Measurements from ENCODE around the gene RELL1. TPM values are rescaled to one million over a fixed set of nuclear protein-coding genes. Genes with fewer than 3 reads are reported as not detected.
"Not testable (repeated sequence)": the region's sequence is repeated elsewhere in the genome, so short reads cannot be mapped to it uniquely, and the experiment has no call there.

Gene RELL1
- total RNA-seq, 1 experiment from 2014 or later = 45.9 TPM

GRCh38 chr4:37693030-37693429 is 6.9 kb upstream of the RELL1 start:
- no peak for DNase-seq (ENCODE audit: low read depth)

GRCh38 chr4:37690976-37691375 is 4.8 kb upstream of the RELL1 start:
- no peak for DNase-seq (ENCODE audit: low read depth)

DNA sequence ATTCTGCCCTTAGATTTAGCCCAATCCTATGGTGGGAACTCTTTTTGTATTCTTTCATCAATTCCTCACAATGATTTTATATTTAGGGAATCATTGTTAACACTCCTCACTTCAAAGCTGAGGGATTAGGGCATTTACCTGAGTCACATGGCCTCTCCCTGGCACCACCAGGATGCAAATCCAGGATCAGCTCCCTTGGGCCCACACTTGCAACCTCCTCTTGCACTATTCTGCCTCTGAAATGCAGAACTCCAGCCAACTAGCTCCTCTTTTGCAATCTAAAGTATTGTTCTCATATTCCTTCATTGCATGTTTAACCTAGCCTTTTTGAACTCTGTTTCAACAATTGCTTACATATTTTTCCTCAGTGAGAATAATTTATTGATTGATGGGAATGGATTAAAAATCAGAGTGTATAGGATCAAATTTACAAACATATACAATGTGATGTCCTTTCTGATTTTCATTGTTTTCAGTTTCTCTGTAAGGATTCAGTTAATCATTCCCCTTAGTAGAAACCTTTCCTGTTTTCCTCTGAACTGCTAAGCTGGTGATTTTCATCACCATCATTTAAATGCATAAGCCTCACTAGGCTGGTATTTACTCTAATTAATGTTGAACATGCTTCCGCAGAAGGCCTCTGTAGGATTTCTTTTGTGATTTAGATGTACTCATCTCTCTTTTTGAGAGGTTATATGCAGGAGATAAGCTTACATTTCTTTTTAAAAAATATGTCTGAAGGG is 3.3 kb upstream of the RELL1 start:
- DNase-seq (ENCODE audit: low read depth) = no peak

DNA sequence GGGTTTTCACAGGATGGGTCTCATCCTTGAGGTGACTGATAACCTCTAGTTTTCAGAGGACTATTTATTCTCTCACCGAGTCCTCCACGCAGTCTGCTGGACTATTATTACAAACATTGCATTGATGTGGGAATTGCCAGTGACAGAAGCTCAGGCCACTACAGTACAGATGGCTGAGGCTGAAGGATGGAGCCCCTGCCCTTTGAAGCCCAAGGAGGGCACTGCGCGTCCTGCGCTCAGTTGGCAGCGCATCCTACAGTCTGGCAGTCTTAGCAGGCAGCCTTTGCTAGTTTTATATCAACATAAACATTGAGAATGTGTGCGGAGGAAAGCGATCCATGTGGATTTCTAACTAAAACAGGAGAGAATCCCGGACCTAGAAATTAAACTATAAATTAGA is 1.5 kb upstream of the RELL1 start:
- DNase-seq (ENCODE audit: low read depth) = no peak

DNA sequence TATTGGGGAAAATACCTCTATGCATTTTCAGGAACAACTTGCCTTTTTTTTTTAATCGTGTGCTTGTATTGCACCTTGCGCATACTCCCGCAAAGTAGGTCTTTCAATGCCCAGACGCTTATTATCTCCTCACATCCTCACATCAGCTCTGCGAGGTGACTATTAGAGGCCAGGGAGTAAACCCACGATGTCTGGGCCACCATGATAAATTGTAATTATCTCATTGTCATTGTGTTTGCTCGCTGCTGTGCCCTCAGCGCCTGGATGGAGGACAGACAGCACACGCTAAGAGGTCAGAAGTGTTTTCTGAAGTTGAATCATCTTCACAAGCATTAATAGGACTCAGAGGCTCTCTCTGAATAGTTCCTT is 1.0 kb upstream of the RELL1 start:
- DNase-seq (ENCODE audit: low read depth) = no peak

DNA sequence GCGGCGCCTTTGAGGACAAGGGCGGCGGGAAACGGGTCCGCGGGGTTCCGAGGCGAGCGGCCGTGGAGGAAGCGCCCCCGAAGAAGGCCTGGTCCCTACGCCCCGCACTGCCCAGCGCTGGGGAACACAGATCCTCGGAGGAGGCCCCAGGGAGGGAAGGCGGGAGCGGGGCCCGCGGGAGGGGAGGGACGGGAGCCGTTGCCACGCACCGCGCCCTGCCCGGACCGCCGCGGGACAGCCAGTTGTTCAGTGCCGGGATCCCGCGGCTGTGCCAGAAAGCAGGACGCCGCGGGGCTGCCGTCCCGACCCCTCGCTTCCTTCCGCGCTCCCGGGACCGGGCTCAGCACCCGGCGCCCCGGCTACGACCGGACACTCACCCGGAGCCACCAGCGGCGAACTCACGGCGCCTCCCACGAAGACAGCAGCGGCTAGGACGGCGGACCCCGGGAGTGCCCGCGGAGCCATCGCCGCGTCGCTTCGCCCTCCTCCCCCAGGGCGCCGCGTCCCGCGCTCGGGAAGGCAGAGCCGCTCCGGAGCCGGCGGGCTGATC is 278 bp downstream of the RELL1 start:
- no peak for DNase-seq (ENCODE audit: low read depth)

DNA sequence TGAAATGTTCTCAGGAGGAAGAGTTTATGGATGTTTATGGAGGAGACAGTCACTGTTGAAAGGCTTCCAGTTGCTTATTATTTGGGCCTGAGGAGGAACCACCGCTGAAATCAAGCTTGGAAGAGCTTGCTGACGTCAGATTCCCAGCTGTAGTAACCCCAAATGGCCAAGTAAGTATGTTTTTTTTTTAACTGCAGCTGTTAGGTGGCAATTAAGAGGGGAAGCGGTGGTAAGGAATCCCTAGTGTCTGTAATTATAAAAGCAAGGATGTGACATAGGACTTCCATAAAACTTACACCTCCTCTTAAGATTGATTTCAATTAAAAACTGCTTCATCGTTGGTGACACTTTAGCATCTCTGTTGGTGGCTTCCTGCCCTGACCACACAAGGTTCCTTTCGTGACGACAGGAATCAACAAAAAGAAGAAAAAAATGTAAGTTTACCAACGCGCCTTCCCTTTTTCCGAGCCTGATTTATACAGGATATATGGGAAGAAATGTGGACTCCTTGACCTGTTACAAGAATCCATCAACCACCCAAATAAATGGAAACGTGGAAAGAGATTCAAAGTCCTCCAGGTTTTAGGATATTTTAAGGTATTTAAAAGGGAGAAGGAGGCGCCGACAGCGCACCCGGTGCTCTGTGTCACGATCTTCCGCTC is 884 bp downstream of the RELL1 start:
- DNase-seq (ENCODE audit: low read depth) = peak; percentile 43

GRCh38 chr4:37684154-37684553 is 2.0 kb downstream of the RELL1 start:
- no peak for DNase-seq (ENCODE audit: low read depth)

- DNase-seq (ENCODE audit: low read depth) = no peak
Measured at GRCh38 chr4:37682701-37683401, 3.3 kb downstream of the RELL1 start.

DNA sequence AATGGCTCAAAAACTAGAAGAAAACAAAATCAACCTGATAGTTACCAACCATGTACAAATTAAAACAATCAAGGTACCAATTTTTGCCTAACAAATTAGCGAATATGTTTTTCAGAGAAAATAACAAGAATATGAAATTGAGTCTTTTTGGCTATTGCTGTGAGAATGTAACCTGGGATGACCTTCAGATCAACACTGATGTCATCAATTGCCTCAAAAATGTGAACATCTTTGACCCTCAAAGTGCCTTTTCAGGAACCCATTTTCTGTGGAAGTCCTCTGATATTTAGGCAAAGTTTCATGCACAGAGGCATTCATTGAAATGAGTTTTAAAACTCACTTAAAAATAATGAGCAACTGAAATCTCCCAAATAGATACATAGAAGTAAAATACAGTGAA is 6.1 kb downstream of the RELL1 start:
- no peak for DNase-seq (ENCODE audit: low read depth)

DNA sequence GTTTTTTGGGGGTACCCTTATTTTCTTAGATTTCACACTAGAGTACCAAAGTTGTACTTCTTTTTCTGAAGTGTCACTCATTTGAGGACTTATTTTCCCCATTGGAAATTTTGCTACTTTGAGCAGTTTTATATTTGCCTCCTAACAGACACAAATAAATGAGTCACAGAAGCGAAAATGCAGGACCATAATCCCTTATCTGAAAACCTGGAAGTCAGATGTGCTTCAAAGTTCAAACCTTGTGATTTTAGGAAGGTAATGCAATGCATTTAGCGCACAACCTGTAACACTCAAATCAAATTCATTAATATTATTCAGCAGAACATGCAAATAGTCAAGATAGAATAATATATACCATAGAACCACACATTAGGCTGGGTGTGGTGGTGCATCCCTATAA is 6.9 kb downstream of the RELL1 start:
- no peak for DNase-seq (ENCODE audit: low read depth)

DNA sequence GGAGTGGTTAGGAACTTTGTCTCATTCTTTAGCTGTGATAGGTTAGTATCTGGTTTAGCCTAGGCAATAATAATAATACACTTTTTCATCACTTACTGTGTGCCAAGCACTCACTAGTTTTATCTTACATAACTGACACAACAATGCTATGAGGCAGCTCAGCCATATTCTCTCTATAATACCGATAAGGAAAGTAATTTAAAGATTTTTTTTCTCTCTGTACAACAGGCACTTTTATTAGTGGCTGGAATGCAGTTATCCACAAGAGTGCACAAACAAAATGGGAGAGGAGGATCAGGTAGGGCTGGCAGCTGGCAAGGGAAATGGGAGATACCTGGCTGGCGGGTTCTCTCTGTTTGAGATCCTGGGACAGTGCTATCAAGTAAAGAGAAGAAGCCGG is 7.6 kb downstream of the RELL1 start:
- DNase-seq (ENCODE audit: low read depth) = no peak

- DNase-seq (ENCODE audit: low read depth) = no peak
Measured at GRCh38 chr4:37675587-37676290, 10.4 kb downstream of the RELL1 start.

GRCh38 chr4:37674439-37674838 is 11.7 kb downstream of the RELL1 start:
- DNase-seq (ENCODE audit: low read depth) = no peak

DNA sequence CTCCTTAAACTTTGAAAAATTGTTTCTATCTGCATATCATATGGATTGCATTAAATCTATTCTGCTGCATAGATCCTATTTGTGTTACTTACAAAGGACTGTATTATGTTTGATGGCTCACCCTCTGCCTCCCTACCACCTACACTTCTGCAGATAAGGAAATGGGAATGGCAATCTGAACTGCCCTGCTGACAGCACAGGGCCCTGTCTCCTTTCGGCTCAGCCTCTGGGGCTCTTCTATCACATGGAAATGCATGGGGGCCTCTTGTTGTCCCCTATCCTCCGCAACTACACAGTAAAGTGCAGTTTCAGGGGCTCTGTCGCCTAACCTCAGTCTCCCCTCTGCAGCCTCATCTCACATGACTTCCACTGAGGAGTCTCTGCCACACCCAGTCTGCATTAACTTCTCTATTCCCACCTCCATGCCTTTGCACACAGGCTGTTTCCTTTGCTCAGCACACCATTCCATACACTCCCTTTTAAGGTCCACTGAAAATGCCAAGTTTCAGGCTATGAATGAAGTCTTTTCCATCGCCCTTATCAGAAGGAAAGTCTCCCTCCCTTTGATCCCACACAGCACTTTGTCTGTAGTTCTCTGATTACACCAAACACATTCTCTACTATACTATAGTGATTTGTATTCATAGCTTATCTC is 12.5 kb downstream of the RELL1 start:
- DNase-seq (ENCODE audit: low read depth) = no peak

- no peak for DNase-seq (ENCODE audit: low read depth)
Measured at GRCh38 chr4:37671072-37671471, 15.1 kb downstream of the RELL1 start.

GRCh38 chr4:37670249-37670648 is 15.9 kb downstream of the RELL1 start:
- DNase-seq (ENCODE audit: low read depth) = no peak

- not testable (repeated sequence) for DNase-seq (ENCODE audit: low read depth)
Measured at GRCh38 chr4:37669124-37669523, 17.1 kb downstream of the RELL1 start.

GRCh38 chr4:37667197-37668100 is 18.7 kb downstream of the RELL1 start:
- DNase-seq (ENCODE audit: low read depth) = no peak

DNA sequence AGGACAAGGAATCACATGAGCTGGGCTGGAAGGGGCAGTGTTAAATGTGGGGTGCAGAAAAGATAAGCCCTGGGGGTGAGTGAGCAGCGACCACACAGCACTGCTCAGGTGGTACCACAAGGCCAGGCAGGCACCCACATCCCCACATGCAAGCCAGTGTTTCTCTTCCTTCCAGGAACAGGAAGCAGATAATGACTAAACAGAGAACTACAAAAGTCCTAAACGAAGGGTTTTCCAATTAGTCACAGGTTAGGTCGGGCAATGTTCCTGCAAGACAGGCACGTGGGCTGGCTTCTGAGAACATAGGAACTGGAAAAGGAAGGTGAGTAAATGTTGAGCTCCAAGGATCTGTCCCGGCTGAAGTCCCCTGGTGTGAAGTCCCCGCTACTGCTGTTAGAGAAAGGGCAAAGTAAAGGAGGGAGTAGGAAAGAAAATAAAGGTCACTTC is 19.5 kb downstream of the RELL1 start:
- DNase-seq (ENCODE audit: low read depth) = peak; percentile 91

All from Daoy (cell line).